MV-4-11 (cell line): ENCODE results near the gene TTYH3.

Experiments
- DNase-seq: peaks from one replicate; lab custom pipeline; 2025; lab: John Stamatoyannopoulos, UW

TTYH3 gene

GRCh38 chr7:2616387-2617324 is 15.1 kb upstream of the TTYH3 start:
- no peak for DNase-seq

- peak; percentile 9 for DNase-seq
Measured at GRCh38 chr7:2617325-2617905, 14.4 kb upstream of the TTYH3 start.

- no peak for DNase-seq
Measured at GRCh38 chr7:2619116-2619515, 12.7 kb upstream of the TTYH3 start.

- no peak for DNase-seq
Measured at GRCh38 chr7:2621061-2621828, 10.5 kb upstream of the TTYH3 start.

- no peak for DNase-seq
Measured at GRCh38 chr7:2621948-2622640, 9.7 kb upstream of the TTYH3 start.

- DNase-seq, result no peak
Measured at GRCh38 chr7:2622869-2623697, 8.7 kb upstream of the TTYH3 start.

- no peak for DNase-seq
Measured at GRCh38 chr7:2623698-2624014, 8.1 kb upstream of the TTYH3 start.

- DNase-seq, result no peak
Measured at GRCh38 chr7:2624293-2624886, 7.4 kb upstream of the TTYH3 start.

- no peak for DNase-seq
Measured at GRCh38 chr7:2626498-2627117, 5.2 kb upstream of the TTYH3 start.

GRCh38 chr7:2627258-2628129 is 4.3 kb upstream of the TTYH3 start:
- DNase-seq, result no peak

- DNase-seq, result no peak
Measured at GRCh38 chr7:2628130-2628482, 3.7 kb upstream of the TTYH3 start.

GRCh38 chr7:2628891-2629290 is 2.9 kb upstream of the TTYH3 start:
- DNase-seq, result no peak

- no peak for DNase-seq
Measured at GRCh38 chr7:2629746-2630681, 1.8 kb upstream of the TTYH3 start.

- peak; percentile 63 for DNase-seq
Measured at GRCh38 chr7:2632733-2633537, 1.1 kb downstream of the TTYH3 start.

GRCh38 chr7:2633538-2634266 is 1.9 kb downstream of the TTYH3 start:
- DNase-seq, result peak; percentile 78

- DNase-seq, result no peak
Measured at GRCh38 chr7:2634267-2635145, 2.7 kb downstream of the TTYH3 start.
